ENCODE results near the gene POU2F3. TPM values are rescaled to one million over a fixed set of nuclear protein-coding genes. Genes with fewer than 3 reads are reported as not detected.

The POU2F3 gene
- total and polyA plus RNA-seq, 2 experiments from 2014 or later: not detected

DNA sequence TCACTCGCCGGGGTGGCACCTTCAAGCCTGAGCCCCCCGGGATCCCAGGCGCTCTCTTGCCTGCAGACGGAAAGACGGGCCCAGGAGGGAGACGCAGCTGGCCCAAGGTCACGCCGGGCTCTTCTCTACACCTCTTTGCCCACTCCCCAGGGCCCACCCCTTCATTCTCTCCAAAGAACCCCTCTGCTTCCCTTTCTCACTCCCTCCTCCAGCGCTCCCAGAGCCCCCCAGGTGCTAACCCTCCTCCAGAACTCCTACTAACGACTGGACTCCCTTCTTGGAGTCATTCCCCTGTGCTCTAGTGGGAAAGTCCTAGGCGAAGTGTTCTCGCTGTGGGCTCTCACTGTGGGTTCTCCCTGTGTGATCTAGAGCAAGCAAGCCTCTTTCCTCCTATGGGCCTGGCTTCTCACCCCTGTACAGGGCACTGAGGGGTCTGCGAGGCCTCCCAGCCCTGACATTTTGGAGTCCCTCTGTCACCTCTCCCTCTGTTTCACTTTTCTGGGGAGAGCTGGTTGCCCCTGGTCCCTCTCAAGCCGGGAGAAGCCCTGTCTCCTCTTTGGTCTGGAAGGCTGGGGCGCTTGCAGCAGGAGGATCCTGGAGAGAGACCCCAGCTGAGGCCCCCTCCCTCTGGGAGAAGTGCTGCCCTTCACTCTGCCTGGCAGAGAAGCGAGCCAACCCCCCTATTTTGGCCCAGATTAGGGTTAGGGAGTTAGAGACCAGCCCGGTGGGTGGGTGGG, 28.2 kb upstream of the POU2F3 start:
- Histone ChIP-seq H3F3A (ENCODE audit: insufficient read depth) (peaks cover 15% of the 10 kb centered on the region), H3K27ac (peak overlapping the region; percentile 90), H3K36me3 (ENCODE audit: low read depth) (no peaks in the 10 kb centered on the region), H3K9me2 (ENCODE audit: insufficient read depth) (no peaks in the 10 kb centered on the region), H3K4me2 (ENCODE audit: unreplicated experiment) (peak overlapping the region; percentile 73), H3K79me2 (ENCODE audit: insufficient read depth) (peaks cover 52% of the 10 kb centered on the region), H3K4me3 (peak overlapping the region; percentile 88), H4K20me1 (ENCODE audit: insufficient read depth) (no peaks in the 10 kb centered on the region), H3K9ac (peak overlapping the region; percentile 95), H3K27me3 (replicated peaks; ENCODE audit: insufficient read depth) (no peaks in the 10 kb centered on the region), H3K4me1 (ENCODE audit: insufficient read depth) (peaks cover 47% of the 10 kb centered on the region), H3K9me3 (ENCODE audit: low read depth) (no peaks in the 10 kb centered on the region), H2AFZ (peak overlapping the region; percentile 94)
- WGBS, 2 experiments (ENCODE audit: low coverage in 1 of 2, low lambda C conversion rate in 2 of 2, missing lambda C conversion rate in 2 of 2): 1% methylated on average over 11 to 18 of the region's 18 CpGs
- DNase-seq: peak; percentile 57
- TF ChIP-seq EZH2phosphoT487 (IDR thresholded peaks at IDR 0.05; ENCODE audit: insufficient read depth, low read depth) (no peak), EZH2 (IDR thresholded peaks at IDR 0.05; ENCODE audit: insufficient read depth, poor library complexity, severe bottlenecking) (no peak)
- in situ Hi-C loops (cut with MboI): no loop called here

DNA sequence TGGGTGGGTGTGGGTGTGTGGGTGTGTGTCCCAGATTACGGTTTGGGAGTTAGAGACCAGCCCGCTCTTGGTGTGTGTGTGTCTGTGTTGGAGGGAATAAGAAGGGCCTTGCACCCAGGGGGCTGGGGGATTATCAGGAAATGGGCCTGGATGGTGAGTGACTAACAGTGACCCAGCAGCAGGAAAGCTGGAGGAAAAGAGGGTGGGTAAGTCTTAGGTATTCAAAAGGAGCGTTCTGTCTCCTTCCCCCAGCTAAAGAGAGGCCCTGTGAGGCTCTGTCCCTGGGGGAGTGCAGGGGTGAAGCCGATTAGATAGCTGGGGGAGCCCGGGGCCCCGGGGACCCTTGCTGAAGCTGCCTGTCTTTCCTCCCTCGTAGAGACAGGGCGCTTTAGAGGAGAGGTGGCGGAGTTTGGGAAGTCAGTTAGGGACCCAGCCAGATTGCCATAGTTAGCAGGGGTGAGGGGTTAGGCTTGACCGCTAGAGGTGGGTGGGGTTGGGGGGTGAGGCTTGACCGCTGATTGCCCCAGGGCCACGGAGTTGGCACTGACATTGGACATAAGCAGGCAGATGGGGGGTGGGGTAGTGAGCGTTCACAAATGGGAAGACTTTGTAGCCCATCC, 27.6 kb upstream of the POU2F3 start:
- H3K9me3 ChIP-seq (ENCODE audit: low read depth): no peaks in the 10 kb centered on the region
- H3K36me3 ChIP-seq (ENCODE audit: low read depth): no peaks in the 10 kb centered on the region
- H3K4me2 ChIP-seq (ENCODE audit: unreplicated experiment): peak overlapping the region; percentile 90
- H3K4me3 ChIP-seq: peak overlapping the region; percentile 88
- H4K20me1 ChIP-seq (ENCODE audit: insufficient read depth): no peaks in the 10 kb centered on the region
- no peaks in the 10 kb centered on the region for H3K27me3 ChIP-seq (replicated peaks; ENCODE audit: insufficient read depth)
- peak overlapping the region; percentile 45 for H3K27ac ChIP-seq
- WGBS, 2 experiments (ENCODE audit: low coverage in 1 of 2, low lambda C conversion rate in 2 of 2, missing lambda C conversion rate in 2 of 2): 7 to 11% methylated on average over 12 to 13 of the region's 13 CpGs
- H3F3A ChIP-seq (ENCODE audit: insufficient read depth): peaks cover 15% of the 10 kb centered on the region
- peak overlapping the region; percentile 95 for H3K9ac ChIP-seq
- TF ChIP-seq EZH2phosphoT487 (IDR thresholded peaks at IDR 0.05; ENCODE audit: insufficient read depth, low read depth) (no peak), EZH2 (IDR thresholded peaks at IDR 0.05; ENCODE audit: insufficient read depth, poor library complexity, severe bottlenecking) (no peak)
- H2AFZ ChIP-seq: peak overlapping the region; percentile 54; the same call in 1 of the 2 replicates
- peaks cover 47% of the 10 kb centered on the region for H3K4me1 ChIP-seq (ENCODE audit: insufficient read depth)
- in situ Hi-C loops (cut with MboI): no loop called here
- H3K79me2 ChIP-seq (ENCODE audit: insufficient read depth): peaks cover 59% of the 10 kb centered on the region
- DNase-seq: peak; percentile 48
- no peaks in the 10 kb centered on the region for H3K9me2 ChIP-seq (ENCODE audit: insufficient read depth)

DNA sequence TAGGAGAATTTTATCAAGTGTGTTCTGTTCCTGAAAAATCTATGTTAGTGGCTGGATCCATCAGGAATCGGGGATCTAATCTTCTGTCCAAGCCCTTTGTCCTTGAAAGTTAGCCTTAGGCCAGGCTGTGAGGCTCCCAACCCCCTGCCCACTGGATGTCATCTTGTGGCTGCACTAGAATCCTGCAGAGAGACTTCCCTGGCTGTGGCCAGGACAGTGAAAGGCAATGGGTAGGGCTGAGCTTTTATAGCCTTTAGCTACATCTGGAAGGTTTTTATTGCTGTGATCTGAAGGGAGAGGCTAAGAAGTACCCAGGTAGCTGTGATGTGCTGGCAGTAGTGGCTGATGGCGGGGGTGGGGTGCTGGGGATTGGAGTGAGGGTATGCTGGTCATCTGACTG, 27.0 kb upstream of the POU2F3 start:
- DNase-seq: peak; percentile 40
- H3K27me3 ChIP-seq (replicated peaks; ENCODE audit: insufficient read depth): no peaks in the 10 kb centered on the region
- no peaks in the 10 kb centered on the region for H3K36me3 ChIP-seq (ENCODE audit: low read depth)
- H4K20me1 ChIP-seq (ENCODE audit: insufficient read depth): no peaks in the 10 kb centered on the region
- 38 to 46% methylated on average over 2 of the region's 2 CpGs for WGBS, 2 experiments (ENCODE audit: low coverage in 1 of 2, low lambda C conversion rate in 2 of 2, missing lambda C conversion rate in 2 of 2)
- peaks cover 47% of the 10 kb centered on the region for H3K4me1 ChIP-seq (ENCODE audit: insufficient read depth)
- peaks cover 65% of the 10 kb centered on the region for H3K79me2 ChIP-seq (ENCODE audit: insufficient read depth)
- H3K27ac ChIP-seq: peak overlapping the region; percentile 45
- peak overlapping the region; percentile 90 for H3K4me2 ChIP-seq (ENCODE audit: unreplicated experiment)
- peaks cover 15% of the 10 kb centered on the region for H3F3A ChIP-seq (ENCODE audit: insufficient read depth)
- no peaks in the 10 kb centered on the region for H3K9me3 ChIP-seq (ENCODE audit: low read depth)
- no peaks in the 10 kb centered on the region for H3K9me2 ChIP-seq (ENCODE audit: insufficient read depth)
- peak overlapping the region; percentile 54; the same call in 1 of the 2 replicates for H2AFZ ChIP-seq
- peak overlapping the region; percentile 88 for H3K4me3 ChIP-seq
- in situ Hi-C loops (cut with MboI): no loop called here
- H3K9ac ChIP-seq: peak overlapping the region; percentile 95
- TF ChIP-seq EZH2 (IDR thresholded peaks at IDR 0.05; ENCODE audit: insufficient read depth, poor library complexity, severe bottlenecking) (no peak), EZH2phosphoT487 (IDR thresholded peaks at IDR 0.05; ENCODE audit: insufficient read depth, low read depth) (no peak)

DNA sequence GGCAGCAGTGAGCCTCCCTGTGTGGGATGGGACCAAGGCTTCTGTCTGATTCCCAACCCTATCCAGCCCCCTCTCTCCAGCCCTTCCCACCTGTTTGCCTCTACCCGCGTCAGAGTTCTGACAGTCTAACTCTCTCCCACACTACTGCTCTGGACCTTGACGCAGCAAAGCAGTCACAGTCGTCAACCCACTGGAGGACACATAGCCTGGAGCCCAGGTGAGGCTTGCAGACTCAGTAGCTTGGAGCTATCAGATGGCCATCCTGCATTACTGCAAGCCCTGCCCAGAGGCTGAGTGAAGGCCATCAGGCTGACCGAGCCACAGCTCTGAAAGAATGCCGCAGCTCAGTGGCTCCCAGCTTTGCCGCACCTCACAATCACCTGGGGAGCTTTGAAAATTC, 25.4 kb upstream of the POU2F3 start:
- Histone ChIP-seq H3K27ac (no peak overlapping the region), H3F3A (ENCODE audit: insufficient read depth) (peaks cover 7% of the 10 kb centered on the region), H3K4me3 (no peak overlapping the region), H3K4me2 (ENCODE audit: unreplicated experiment) (no peak overlapping the region), H3K79me2 (ENCODE audit: insufficient read depth) (peaks cover 79% of the 10 kb centered on the region), H3K4me1 (ENCODE audit: insufficient read depth) (peaks cover 32% of the 10 kb centered on the region), H3K9ac (no peak overlapping the region), H3K9me3 (ENCODE audit: low read depth) (no peaks in the 10 kb centered on the region), H3K9me2 (ENCODE audit: insufficient read depth) (no peaks in the 10 kb centered on the region), H3K27me3 (replicated peaks; ENCODE audit: insufficient read depth) (no peaks in the 10 kb centered on the region), H2AFZ (no peak overlapping the region), H4K20me1 (ENCODE audit: insufficient read depth) (no peaks in the 10 kb centered on the region), H3K36me3 (ENCODE audit: low read depth) (no peaks in the 10 kb centered on the region)
- WGBS, 2 experiments (ENCODE audit: low coverage in 1 of 2, low lambda C conversion rate in 2 of 2, missing lambda C conversion rate in 2 of 2): 93 to 96% methylated on average over 7 of the region's 7 CpGs
- TF ChIP-seq EZH2 (IDR thresholded peaks at IDR 0.05; ENCODE audit: insufficient read depth, poor library complexity, severe bottlenecking) (no peak), EZH2phosphoT487 (IDR thresholded peaks at IDR 0.05; ENCODE audit: insufficient read depth, low read depth) (no peak)
- DNase-seq: no peak
- in situ Hi-C loops (cut with MboI): no loop called here
